ENCODE measurements around the gene SERPINB6.
"Not testable (repeated sequence)": the region's sequence is repeated elsewhere in the genome, so short reads cannot be mapped to it uniquely, and the experiment has no call there.

The SERPINB6 gene

GRCh38 chr6:2976060-2976459, 4.7 kb upstream of the SERPINB6 start:
- DNase-seq, result no peak

GRCh38 chr6:2973676-2974075, 2.3 kb upstream of the SERPINB6 start:
- no peak for DNase-seq

GRCh38 chr6:2973180-2973579, 1.8 kb upstream of the SERPINB6 start:
- DNase-seq, result not testable (repeated sequence)

- not testable (repeated sequence) for DNase-seq
Observed at GRCh38 chr6:2972685-2973084, 1.3 kb upstream of the SERPINB6 start.

- DNase-seq, result not testable (repeated sequence)
Observed at GRCh38 chr6:2972219-2972487, 786 bp upstream of the SERPINB6 start.

GRCh38 chr6:2970753-2971419, 481 bp downstream of the SERPINB6 start:
- peak; percentile 54 for DNase-seq

GRCh38 chr6:2970034-2970685, 1.2 kb downstream of the SERPINB6 start:
- peak; percentile 46 for DNase-seq

GRCh38 chr6:2969549-2969948, 1.8 kb downstream of the SERPINB6 start:
- no peak for DNase-seq

GRCh38 chr6:2968600-2969135, 2.7 kb downstream of the SERPINB6 start:
- no peak for DNase-seq

- DNase-seq, result no peak
Observed at GRCh38 chr6:2967936-2968335, 3.4 kb downstream of the SERPINB6 start.

GRCh38 chr6:2966347-2966746, 5.0 kb downstream of the SERPINB6 start:
- no peak for DNase-seq

GRCh38 chr6:2964793-2965505, 6.4 kb downstream of the SERPINB6 start:
- no peak for DNase-seq

- no peak for DNase-seq
Observed at GRCh38 chr6:2963756-2964155, 7.6 kb downstream of the SERPINB6 start.

- DNase-seq, result no peak
Observed at GRCh38 chr6:2962636-2963035, 8.7 kb downstream of the SERPINB6 start.

GRCh38 chr6:2962004-2962403, 9.4 kb downstream of the SERPINB6 start:
- DNase-seq, result no peak

- no peak for DNase-seq
Observed at GRCh38 chr6:2961506-2961905, 9.9 kb downstream of the SERPINB6 start.

GRCh38 chr6:2960935-2961334, 10.4 kb downstream of the SERPINB6 start:
- no peak for DNase-seq

- DNase-seq, result no peak
Observed at GRCh38 chr6:2959909-2960719, 11.3 kb downstream of the SERPINB6 start.

- DNase-seq, result no peak
Observed at GRCh38 chr6:2958776-2959175, 12.6 kb downstream of the SERPINB6 start.

GRCh38 chr6:2958331-2958711, 13.0 kb downstream of the SERPINB6 start:
- DNase-seq, result no peak

- DNase-seq, result peak; percentile 90
Observed at GRCh38 chr6:2957696-2958330, 13.6 kb downstream of the SERPINB6 start.

GRCh38 chr6:2956930-2957685, 14.3 kb downstream of the SERPINB6 start:
- peak; percentile 67 for DNase-seq
